ENCODE data around the gene TRIM69. TPM values are rescaled to one million over a fixed set of nuclear protein-coding genes. Genes with fewer than 3 reads are reported as not detected.

Gene TRIM69
- 13.1 and 15.7 TPM in 2 replicates for total RNA-seq

GRCh38 chr15:44736181-44736765 is at the start of gene TRIM69:
Gene TRIM69 (plus strand): TSS chr15:44736528. CDS start chr15:44736705, 177 bp downstream.

GRCh38 chr15:44711096-44711742 is 25.1 kb upstream of the TRIM69 start, which contains the start of the genes B2M and PATL2:
Gene B2M (plus strand): TSS chr15:44711517. CDS start chr15:44711547, 30 bp downstream.
Gene PATL2 (minus strand): TSS chr15:44711323. CDS start chr15:44676490, 34,833 bp downstream.

Other genes starting within 250 kb of the TRIM69 start
- 34.7 and 46.9 TPM in 2 replicates for gene EIF3J, start 199.4 kb upstream of the TRIM69 start, total RNA-seq
- 101 and 104 TPM in 2 replicates for gene SPG11, start 72.9 kb upstream of the TRIM69 start, total RNA-seq
- 0.33 and 0.36 TPM in 2 replicates for gene PATL2, start 25.2 kb upstream of the TRIM69 start, total RNA-seq
- gene B2M, start 25.0 kb upstream of the TRIM69 start, total RNA-seq: 1,082 and 1,798 TPM in 2 replicates
- not detected in 2 replicates for gene TERB2, start 220.2 kb downstream of the TRIM69 start, total RNA-seq

All from smooth muscle cell of the pulmonary artery (primary cell).